Lower lobe of right lung (tissue), 2 donors: ENCODE data around the gene SLC44A2. TPM values are rescaled to one million over a fixed set of nuclear protein-coding genes. Genes with fewer than 3 reads are reported as not detected.

Experiments used
- ATAC-seq, 2 donors: fragments of 200-7000 bp; cut with Tn5 transposase; one replicate each; pipeline ENCODE4 v1.9.1; 2020 to 2022; ENCODE audit warnings: mild to moderate bottlenecking in 2 of 2, moderate library complexity in 2 of 2
- DNase-seq: peaks from one replicate; pipeline ENCODE4 v3.0.0-alpha.2; 2020
- H3K27ac ChIP-seq: fragments of 200-600 bp; one replicate; pipeline ENCODE4 v1.8.0; 2022
- H3K27me3 ChIP-seq: fragments of 200-600 bp; one replicate; pipeline ENCODE4 v1.8.0; 2022; ENCODE audit warnings: low read depth
- H3K36me3 ChIP-seq: fragments of 200-600 bp; one replicate; pipeline ENCODE4 v1.8.0; 2022; ENCODE audit warnings: mild to moderate bottlenecking
- H3K4me1 ChIP-seq: fragments of 200-600 bp; one replicate; pipeline ENCODE4 v1.8.0; 2022
- H3K4me3 ChIP-seq: fragments of 200-600 bp; one replicate; pipeline ENCODE4 v1.8.0; 2022; ENCODE audit warnings: mild to moderate bottlenecking
- H3K9me3 ChIP-seq: fragments of 200-600 bp; one replicate; pipeline ENCODE4 v1.8.0; 2022
- CTCF ChIP-seq: fragments of 200-600 bp; IDR thresholded peaks from one replicate; pipeline ENCODE4 v1.8.0; 2022; ENCODE audit warnings: antibody characterized with exemption, mild to moderate bottlenecking
- intact Hi-C: fragments of 100-400 bp; cut with DNase I; formaldehyde crosslinking; loops from one replicate; pipeline ENCODE4 v1.11.0; 2022
- total RNA-seq: library from RNA; stranded (reverse); fragmentation: NEBNext Ultra II Directional; extraction: Animal tissue kit (Norgen Biotek cat#: 25700); gene quantifications from one replicate; pipeline ENCODE4 v1.2.1, GENCODE V29; 2021
- donor health status: DM: no; HTN: yes; CAD: no; lungs with severe emphysema.

The SLC44A2 gene
- total RNA-seq, 1 donor from 2014 or later, result 256 TPM

- peaks cover 34% of the 10 kb centered on the region for H3K4me1 ChIP-seq
- peaks cover 50% of the 10 kb centered on the region for H3K36me3 ChIP-seq
- DNase-seq (peak; percentile 88), ATAC-seq (peak; percentile 91 to 93)
- no peaks in the 10 kb centered on the region for H3K27me3 ChIP-seq
- peak; percentile 89 for TF ChIP-seq CTCF
- H3K27ac ChIP-seq, result peak overlapping the region; percentile 41
- H3K9me3 ChIP-seq, result no peaks in the 10 kb centered on the region
- H3K4me3 ChIP-seq, result no peak overlapping the region
- intact Hi-C loops, result loop anchor here (10.0 kb wide), 1 partner anchor 60 kb away; the partner anchor contains the start of gene AP1M2
Observed at GRCh38 chr19:10644260-10645007, 19.1 kb downstream of the SLC44A2 start.

GRCh38 chr19:10646456-10647159, 21.3 kb downstream of the SLC44A2 start:
- TF ChIP-seq CTCF, result no peak
- intact Hi-C loops, result loop anchor here (10.0 kb wide), 1 partner anchor 62 kb away; the partner anchor contains the start of gene AP1M2
- H3K4me3 ChIP-seq, result no peak overlapping the region
- ATAC-seq (no peak), DNase-seq (no peak)
- H3K36me3 ChIP-seq, result peaks cover 29% of the 10 kb centered on the region
- H3K27ac ChIP-seq, result no peak overlapping the region
- H3K4me1 ChIP-seq, result peaks cover 23% of the 10 kb centered on the region
- H3K9me3 ChIP-seq, result no peaks in the 10 kb centered on the region
- H3K27me3 ChIP-seq, result no peaks in the 10 kb centered on the region

DNA sequence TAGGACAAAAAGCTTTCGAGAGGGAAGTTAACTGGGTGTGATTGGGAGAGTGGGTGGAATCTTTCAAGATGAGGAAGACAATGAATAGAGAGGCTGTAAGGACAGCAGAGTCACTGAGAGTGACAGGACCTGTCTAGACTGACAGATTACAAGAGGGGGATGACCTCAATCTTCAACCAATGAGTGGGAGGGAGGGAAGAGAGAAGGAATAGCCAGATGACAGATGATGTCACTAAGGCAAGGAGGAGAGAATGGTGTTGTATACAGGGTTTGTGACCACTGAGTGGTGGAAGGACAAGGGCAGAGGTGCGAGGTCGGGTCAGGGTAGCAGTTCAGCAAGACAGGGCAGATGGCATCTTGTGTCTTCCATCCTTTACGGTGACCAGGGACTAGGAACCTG, 23.0 kb downstream of the SLC44A2 start:
- H3K4me3 ChIP-seq, result no peak overlapping the region
- H3K36me3 ChIP-seq, result peaks cover 11% of the 10 kb centered on the region
- H3K27me3 ChIP-seq, result no peaks in the 10 kb centered on the region
- peaks cover 29% of the 10 kb centered on the region for H3K4me1 ChIP-seq
- intact Hi-C loops, result loop anchor here (10.0 kb wide), 1 partner anchor 64 kb away; the partner anchor contains the start of gene AP1M2
- H3K27ac ChIP-seq, result no peak overlapping the region
- DNase-seq (no peak), ATAC-seq (peak; percentile 27 to 45)
- no peak for TF ChIP-seq CTCF
- H3K9me3 ChIP-seq, result no peaks in the 10 kb centered on the region

DNA sequence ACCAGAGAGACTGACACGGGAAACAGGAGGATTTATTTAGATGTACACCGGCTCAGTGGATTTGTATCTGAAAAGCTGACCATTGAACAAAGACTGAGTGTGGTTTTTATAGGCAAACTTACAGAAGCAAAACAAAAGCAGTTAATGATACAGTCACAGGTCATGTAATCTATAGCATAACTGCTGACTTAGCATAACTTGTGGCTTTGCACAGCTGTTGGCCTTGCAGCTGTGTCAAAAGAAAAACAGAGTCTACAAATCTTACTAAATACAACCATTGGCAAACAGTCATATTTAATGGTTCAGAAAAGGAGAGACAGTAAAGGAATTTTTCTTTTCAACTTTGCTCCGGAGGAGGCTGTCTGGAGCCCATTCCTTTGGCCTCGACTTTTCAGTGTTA, 26.5 kb downstream of the SLC44A2 start:
- ATAC-seq, result no peak
- H3K9me3 ChIP-seq, result no peaks in the 10 kb centered on the region
- H3K4me1 ChIP-seq, result peaks cover 31% of the 10 kb centered on the region
- no peak for DNase-seq
- TF ChIP-seq CTCF, result no peak
- H3K4me3 ChIP-seq, result no peak overlapping the region
- H3K27ac ChIP-seq, result peak overlapping the region; percentile 98
- no peaks in the 10 kb centered on the region for H3K27me3 ChIP-seq
- intact Hi-C loops, result no loop called here
- H3K36me3 ChIP-seq, result no peaks in the 10 kb centered on the region

DNA sequence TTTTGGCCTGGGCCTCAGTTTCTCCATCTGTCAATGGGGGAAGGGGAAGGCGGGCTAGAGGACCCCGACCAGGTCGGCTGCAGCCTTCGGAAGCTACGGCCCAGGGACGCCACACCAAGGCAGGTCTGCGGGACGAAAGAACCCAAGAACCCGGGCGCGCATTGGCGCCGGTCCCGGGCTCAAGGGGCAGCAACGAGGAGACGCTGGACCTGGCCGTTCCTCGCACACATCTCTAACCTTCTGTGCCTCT, 28.1 kb downstream of the SLC44A2 start:
- H3K36me3 ChIP-seq, result peaks cover 12% of the 10 kb centered on the region
- DNase-seq, result no peak
- TF ChIP-seq CTCF, result no peak
- intact Hi-C loops, result no loop called here
- peaks cover 45% of the 10 kb centered on the region for H3K4me1 ChIP-seq
- H3K27ac ChIP-seq, result peak overlapping the region; percentile 98
- H3K9me3 ChIP-seq, result no peaks in the 10 kb centered on the region
- H3K4me3 ChIP-seq, result peak overlapping the region; percentile 77
- peak in 1 of 2 donors; percentile 2 for ATAC-seq
- H3K27me3 ChIP-seq, result no peaks in the 10 kb centered on the region
